Measurements from ENCODE around the gene EML6.

DNA sequence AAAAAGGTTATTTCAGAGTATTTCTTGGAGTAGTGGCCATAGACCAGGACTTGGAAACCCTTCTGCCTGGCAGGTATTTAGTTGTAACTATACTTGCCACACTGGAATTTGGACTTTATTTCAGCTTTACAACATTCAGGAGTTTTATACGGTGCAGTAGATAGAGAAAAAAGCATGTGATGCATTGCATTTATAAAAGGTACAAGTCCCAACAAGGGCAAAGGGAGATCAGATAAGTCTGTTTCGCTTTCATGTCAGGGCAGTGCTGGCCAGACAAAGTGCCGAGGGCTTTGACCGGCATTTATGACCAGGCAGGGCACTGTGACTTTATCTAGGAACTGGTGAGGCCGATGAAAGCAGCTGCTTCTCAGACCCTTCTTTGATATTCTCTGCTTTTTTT is 181.4 kb downstream of the EML6 start:
- no peak for TF ChIP-seq POLR2A (IDR thresholded peaks at IDR 0.05; ENCODE audit: low read length)
- TF ChIP-seq GATA1 (IDR thresholded peaks at IDR 0.05; ENCODE audit: low read depth, low read length): no peak
